ENCODE results near the gene BIRC6.

DNA sequence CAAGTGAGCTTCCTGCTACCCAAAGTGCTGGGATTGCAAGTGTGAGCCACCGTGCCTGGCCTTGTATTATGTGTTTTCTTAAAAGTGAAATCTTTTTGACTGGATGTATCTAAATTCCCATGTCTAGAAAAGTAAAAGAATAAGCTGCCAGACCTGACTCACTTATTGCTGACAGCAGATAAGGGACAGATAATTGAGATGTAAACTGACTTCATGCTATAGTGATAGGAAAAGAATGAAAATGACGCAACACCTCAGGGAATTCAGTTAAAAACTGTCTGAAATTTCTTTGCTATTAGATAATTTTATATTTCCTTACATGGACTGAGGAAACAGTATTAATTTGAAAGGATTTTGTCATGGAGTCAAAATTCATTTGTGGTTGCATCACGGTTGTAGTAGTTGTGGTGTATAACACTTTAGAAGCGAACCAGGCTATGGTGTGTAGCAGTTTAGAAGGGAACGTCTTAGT lies 290.4 kb downstream of the BIRC6 start:
- TF ChIP-seq, protein P1, sequence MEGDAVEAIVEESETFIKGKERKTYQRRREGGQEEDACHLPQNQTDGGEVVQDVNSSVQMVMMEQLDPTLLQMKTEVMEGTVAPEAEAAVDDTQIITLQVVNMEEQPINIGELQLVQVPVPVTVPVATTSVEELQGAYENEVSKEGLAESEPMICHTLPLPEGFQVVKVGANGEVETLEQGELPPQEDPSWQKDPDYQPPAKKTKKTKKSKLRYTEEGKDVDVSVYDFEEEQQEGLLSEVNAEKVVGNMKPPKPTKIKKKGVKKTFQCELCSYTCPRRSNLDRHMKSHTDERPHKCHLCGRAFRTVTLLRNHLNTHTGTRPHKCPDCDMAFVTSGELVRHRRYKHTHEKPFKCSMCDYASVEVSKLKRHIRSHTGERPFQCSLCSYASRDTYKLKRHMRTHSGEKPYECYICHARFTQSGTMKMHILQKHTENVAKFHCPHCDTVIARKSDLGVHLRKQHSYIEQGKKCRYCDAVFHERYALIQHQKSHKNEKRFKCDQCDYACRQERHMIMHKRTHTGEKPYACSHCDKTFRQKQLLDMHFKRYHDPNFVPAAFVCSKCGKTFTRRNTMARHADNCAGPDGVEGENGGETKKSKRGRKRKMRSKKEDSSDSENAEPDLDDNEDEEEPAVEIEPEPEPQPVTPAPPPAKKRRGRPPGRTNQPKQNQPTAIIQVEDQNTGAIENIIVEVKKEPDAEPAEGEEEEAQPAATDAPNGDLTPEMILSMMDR (conservative IDR thresholded peaks at IDR 0.05 in 1 of 2, IDR thresholded peaks at IDR 0.05 in 1 of 2; ENCODE audit: low read depth in 1 of 2, low read length in 2 of 2) = no peak
- no peak for TF ChIP-seq EZH2 (IDR thresholded peaks at IDR 0.05; ENCODE audit: low read length, missing control alignments)

Data from fibroblast of lung (primary cell).